DND-41 (cell line): Measurements from ENCODE around the gene ME2.

Experiments used
- CTCF ChIP-seq: IDR thresholded peaks from 2 replicates; pipeline ENCODE4 v1.5.1; 2012; ENCODE audit warnings: borderline replicate concordance, low read length, moderate library complexity, mild to moderate bottlenecking; ENCODE audit not compliant: poor library complexity, severe bottlenecking; ENCODE audit errors: extremely low read depth
- EZH2 ChIP-seq: IDR thresholded peaks from 3 replicates; pipeline ENCODE4 v1.6.1; 2012; ENCODE audit warnings: borderline replicate concordance, low read depth, mild to moderate bottlenecking, moderate library complexity, low read length, inconsistent platforms; ENCODE audit not compliant: severe bottlenecking

- TF ChIP-seq CTCF: no peak
- TF ChIP-seq EZH2: no peak
Observed at GRCh38 chr18:50832754-50833153, 46.2 kb upstream of the ME2 start.
